HG02588 (cell line): ENCODE data around the gene IGLL1.
"Not testable (repeated sequence)": the region's sequence is repeated elsewhere in the genome, so short reads cannot be mapped to it uniquely, and the experiment has no call there.

Experiments
- ATAC-seq: cut with Tn5 transposase; IDR thresholded peaks from one replicate; pipeline ENCODE4 v1.9.1; 2021; ENCODE audit warnings: mild to moderate bottlenecking, moderate library complexity; ENCODE audit not compliant: unreplicated experiment

The IGLL1 gene

GRCh38 chr22:23591846-23592245 lies 11.8 kb upstream of the IGLL1 start:
- ATAC-seq: no peak

- ATAC-seq: no peak
Observed at GRCh38 chr22:23591201-23591791, 11.2 kb upstream of the IGLL1 start.

GRCh38 chr22:23583836-23584235 lies 3.7 kb upstream of the IGLL1 start:
- ATAC-seq: no peak

- ATAC-seq: no peak
Observed at GRCh38 chr22:23583153-23583552, 3.1 kb upstream of the IGLL1 start.

GRCh38 chr22:23581260-23581650 lies 1.2 kb upstream of the IGLL1 start:
- ATAC-seq: no peak

- ATAC-seq: no peak
Observed at GRCh38 chr22:23580576-23581259, 628 bp upstream of the IGLL1 start.

GRCh38 chr22:23579280-23579679 lies 810 bp downstream of the IGLL1 start:
- no peak for ATAC-seq

- ATAC-seq: no peak
Observed at GRCh38 chr22:23578306-23578705, 1.8 kb downstream of the IGLL1 start.

- no peak for ATAC-seq
Observed at GRCh38 chr22:23576681-23577080, 3.4 kb downstream of the IGLL1 start.

- ATAC-seq: no peak
Observed at GRCh38 chr22:23575601-23576000, 4.5 kb downstream of the IGLL1 start.

- ATAC-seq: no peak
Observed at GRCh38 chr22:23574877-23575276, 5.2 kb downstream of the IGLL1 start.

GRCh38 chr22:23574371-23574811 lies 5.7 kb downstream of the IGLL1 start:
- no peak for ATAC-seq

GRCh38 chr22:23573701-23574235 lies 6.3 kb downstream of the IGLL1 start:
- not testable (repeated sequence) for ATAC-seq

- ATAC-seq: not testable (repeated sequence)
Observed at GRCh38 chr22:23573106-23573505, 7.0 kb downstream of the IGLL1 start.

GRCh38 chr22:23571486-23571885 lies 8.6 kb downstream of the IGLL1 start:
- no peak for ATAC-seq

- no peak for ATAC-seq
Observed at GRCh38 chr22:23570681-23571080, 9.4 kb downstream of the IGLL1 start.

GRCh38 chr22:23569716-23570115 lies 10.4 kb downstream of the IGLL1 start:
- ATAC-seq: no peak

- ATAC-seq: no peak
Observed at GRCh38 chr22:23569291-23569690, 10.8 kb downstream of the IGLL1 start.

GRCh38 chr22:23566705-23567475 lies 13.2 kb downstream of the IGLL1 start:
- no peak for ATAC-seq

- no peak for ATAC-seq
Observed at GRCh38 chr22:23565915-23566704, 14.0 kb downstream of the IGLL1 start.
